HepG2 (cell line): ENCODE measurements around the gene ANXA2. TPM values are rescaled to one million over a fixed set of nuclear protein-coding genes. Genes with fewer than 3 reads are reported as not detected.

Source experiments
- ATF7-NPFF ChIP-seq: sonication (generic); formaldehyde crosslinking; IDR thresholded peaks from 2 replicates; pipeline ENCODE4 v1.8.1; 2023; ENCODE audit warnings: mild to moderate bottlenecking, low read depth, missing genetic modification reagents, moderate library complexity
- GFI1 ChIP-seq: sonication (generic); formaldehyde crosslinking; IDR thresholded peaks from 2 replicates; pipeline ENCODE4 v1.5.0; 2020; ENCODE audit warnings: missing genetic modification reagents, mild to moderate bottlenecking, borderline replicate concordance
- HNF4A ChIP-seq: sonication (generic); formaldehyde crosslinking; IDR thresholded peaks from 2 replicates; pipeline ENCODE4 v1.4.0; 2020; ENCODE audit warnings: missing genetic modification reagents
- KLF16 ChIP-seq, 2 experiments: sonication (generic) in 1 of 2; formaldehyde crosslinking in 1 of 2; IDR thresholded peaks; 2 replicates each; pipeline versions ENCODE4 v1.6.1 to v1.8.0; 2016 to 2023; ENCODE audit warnings: missing genetic modification reagents in 2 of 2, missing compliant biosample characterization in 1 of 2
- NFIC ChIP-seq: IDR thresholded peaks from 2 replicates; pipeline ENCODE4 v1.6.1; 2012; ENCODE audit warnings: mild to moderate bottlenecking, low read length, inconsistent platforms
- PHF21A ChIP-seq: sonication (generic); formaldehyde crosslinking; IDR thresholded peaks from 2 replicates; pipeline ENCODE4 v1.5.0; 2020; ENCODE audit warnings: mild to moderate bottlenecking, missing genetic modification reagents
- ZEB1 ChIP-seq: IDR thresholded peaks from 2 replicates; pipeline ENCODE4 v1.6.1; 2012; ENCODE audit warnings: mild to moderate bottlenecking, low read depth, inconsistent platforms; ENCODE audit not compliant: insufficient replicate concordance
- ZMYM4 ChIP-seq: sonication (generic); formaldehyde crosslinking; IDR thresholded peaks from 2 replicates; pipeline ENCODE4 v1.8.1; 2023; ENCODE audit warnings: mild to moderate bottlenecking, missing genetic modification reagents
- ZNF20 ChIP-seq: sonication (generic); formaldehyde crosslinking; IDR thresholded peaks from 2 replicates; pipeline ENCODE4 v1.4.0; 2020; ENCODE audit warnings: mild to moderate bottlenecking, moderate library complexity, missing genetic modification reagents
- ZNF614 ChIP-seq: IDR thresholded peaks from 2 replicates; pipeline ENCODE4 v1.6.1; 2018; ENCODE audit warnings: missing biosample characterization, missing genetic modification reagents, inconsistent platforms, borderline replicate concordance
- ZNF768 ChIP-seq: sonication (generic); formaldehyde crosslinking; IDR thresholded peaks from 2 replicates; pipeline ENCODE4 v1.4.0; 2020; ENCODE audit warnings: missing genetic modification reagents
- ZNF784 ChIP-seq: sonication (generic); formaldehyde crosslinking; IDR thresholded peaks from 2 replicates; pipeline ENCODE4 v1.5.1; 2020; ENCODE audit warnings: missing genetic modification reagents, mild to moderate bottlenecking, borderline replicate concordance
- ZSCAN21 ChIP-seq: sonication (generic); formaldehyde crosslinking; IDR thresholded peaks from 2 replicates; pipeline ENCODE4 v1.8.0; 2022; ENCODE audit warnings: mild to moderate bottlenecking, missing genetic modification reagents, moderate library complexity, borderline replicate concordance
- polyA plus RNA-seq, 8 experiments: library from polyadenylated mRNA; depleted of rRNA in 3 of 8; stranded (reverse) in 7 of 8; unstranded in 1 of 8; fragments of >200 nt; fragmentation: Illumina TruSeq in 4 of 8; extraction: Trizol in 4 of 8; gene quantifications; 2 replicates each; pipeline versions ENCODE4 v1.2.1 to v1.2.3, GENCODE V29; 2011 to 2016; ENCODE audit warnings: low read depth in 4 of 8, missing spikeins in 1 of 8, mixed read lengths in 1 of 8; ENCODE audit not compliant: insufficient read depth in 1 of 8
- total RNA-seq, 5 experiments: library from RNA; depleted of rRNA; stranded (reverse); fragments of >200 nt; fragmentation: Illumina TruSeq; extraction: Trizol; gene quantifications; 2 replicates each; pipeline ENCODE4 v1.2.3, GENCODE V29; 2016; ENCODE audit warnings: low read depth in 1 of 5
- TF ChIP-seq, protein P1 (sequence below): sonication (generic); formaldehyde crosslinking; IDR thresholded peaks from 2 replicates; pipeline ENCODE4 v1.5.0; 2020; ENCODE audit warnings: mild to moderate bottlenecking, missing genetic modification reagents
- TF ChIP-seq, protein P2 (sequence below): sonication (generic); formaldehyde crosslinking; IDR thresholded peaks from 2 replicates; pipeline ENCODE4 v1.8.0; 2022; ENCODE audit warnings: missing genetic modification reagents, mild to moderate bottlenecking, inconsistent platforms, borderline replicate concordance
- TF ChIP-seq, protein P3 (sequence below): sonication (generic); formaldehyde crosslinking; IDR thresholded peaks from 2 replicates; pipeline ENCODE4 v1.5.0; 2020; ENCODE audit warnings: mild to moderate bottlenecking, missing genetic modification reagents, borderline replicate concordance
- TF ChIP-seq, protein P4 (sequence below): sonication (generic); formaldehyde crosslinking; IDR thresholded peaks from 2 replicates; pipeline ENCODE4 v1.5.0; 2020; ENCODE audit warnings: mild to moderate bottlenecking, missing genetic modification reagents

ANXA2 gene
- total and polyA plus RNA-seq, 2 of the 13 experiments (the other 11 are each of a cell fraction or from before 2014, with no cell fraction given) = 196 to 613 TPM

DNA sequence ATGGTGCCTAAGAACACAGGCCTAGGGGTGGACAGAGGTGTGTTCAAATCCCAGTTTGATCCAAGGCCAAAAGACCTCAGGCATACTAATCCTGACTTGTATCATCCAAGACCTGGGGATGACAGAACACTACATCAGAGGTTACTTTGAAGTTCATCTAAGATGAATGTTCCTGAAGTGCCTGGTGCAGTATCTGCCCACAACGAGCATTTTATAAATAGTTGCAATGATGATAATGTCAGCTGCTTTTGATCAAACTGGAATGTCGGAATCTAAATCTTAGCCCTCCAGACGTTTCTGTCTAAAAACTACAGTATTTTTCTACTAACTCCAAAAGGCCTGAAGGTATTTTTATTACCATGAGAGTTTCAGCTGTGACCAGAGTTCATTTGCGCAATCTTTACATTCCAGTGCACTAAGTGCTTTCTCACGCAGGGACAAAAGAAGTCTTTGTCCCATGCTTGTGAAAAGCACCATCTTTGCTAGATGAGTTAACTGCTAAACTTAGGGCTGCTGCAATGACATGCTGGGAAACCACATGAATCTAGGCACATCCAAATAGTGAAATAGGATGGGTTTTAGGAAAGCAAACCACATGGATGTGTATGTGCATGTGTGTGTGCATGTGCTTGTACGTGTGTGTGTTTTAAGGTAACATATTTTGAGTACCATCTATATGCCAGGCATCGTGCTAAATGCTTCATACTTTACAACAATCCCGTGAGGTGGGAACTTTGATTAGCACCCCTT, 18.1 kb downstream of the ANXA2 start (continued):
- TF ChIP-seq ZSCAN21 (CRISPR knock-in tag) (peak; percentile 79; the same call in 1 of the 2 replicates), ZNF614 (CRISPR knock-in tag) (peak; percentile 94), GFI1 (peak; percentile 86), ZNF20 (CRISPR knock-in tag) (no peak), ZNF768 (CRISPR knock-in tag) (no peak), ATF7-NPFF (CRISPR knock-in tag) (peak; percentile 46; the same call in 1 of the 2 replicates), KLF16 (CRISPR knock-in tag; IDR thresholded peaks at IDR 0.05) (peak in 1 of 2 experiments; percentile 84; a peak in 1 of 4 replicates), PHF21A (peak; percentile 95), NFIC (peak; percentile 82; the same call in 1 of the 2 replicates), ZMYM4 (peak; percentile 48; the same call in 1 of the 2 replicates), HNF4A (CRISPR knock-in tag) (peak; percentile 96), ZEB1 (peak; percentile 62), ZNF784 (CRISPR knock-in tag) (no peak)
- TF ChIP-seq, protein P1, sequence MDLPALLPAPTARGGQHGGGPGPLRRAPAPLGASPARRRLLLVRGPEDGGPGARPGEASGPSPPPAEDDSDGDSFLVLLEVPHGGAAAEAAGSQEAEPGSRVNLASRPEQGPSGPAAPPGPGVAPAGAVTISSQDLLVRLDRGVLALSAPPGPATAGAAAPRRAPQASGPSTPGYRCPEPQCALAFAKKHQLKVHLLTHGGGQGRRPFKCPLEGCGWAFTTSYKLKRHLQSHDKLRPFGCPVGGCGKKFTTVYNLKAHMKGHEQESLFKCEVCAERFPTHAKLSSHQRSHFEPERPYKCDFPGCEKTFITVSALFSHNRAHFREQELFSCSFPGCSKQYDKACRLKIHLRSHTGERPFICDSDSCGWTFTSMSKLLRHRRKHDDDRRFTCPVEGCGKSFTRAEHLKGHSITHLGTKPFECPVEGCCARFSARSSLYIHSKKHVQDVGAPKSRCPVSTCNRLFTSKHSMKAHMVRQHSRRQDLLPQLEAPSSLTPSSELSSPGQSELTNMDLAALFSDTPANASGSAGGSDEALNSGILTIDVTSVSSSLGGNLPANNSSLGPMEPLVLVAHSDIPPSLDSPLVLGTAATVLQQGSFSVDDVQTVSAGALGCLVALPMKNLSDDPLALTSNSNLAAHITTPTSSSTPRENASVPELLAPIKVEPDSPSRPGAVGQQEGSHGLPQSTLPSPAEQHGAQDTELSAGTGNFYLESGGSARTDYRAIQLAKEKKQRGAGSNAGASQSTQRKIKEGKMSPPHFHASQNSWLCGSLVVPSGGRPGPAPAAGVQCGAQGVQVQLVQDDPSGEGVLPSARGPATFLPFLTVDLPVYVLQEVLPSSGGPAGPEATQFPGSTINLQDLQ (CRISPR knock-in tag) = no peak
- TF ChIP-seq, protein P2, sequence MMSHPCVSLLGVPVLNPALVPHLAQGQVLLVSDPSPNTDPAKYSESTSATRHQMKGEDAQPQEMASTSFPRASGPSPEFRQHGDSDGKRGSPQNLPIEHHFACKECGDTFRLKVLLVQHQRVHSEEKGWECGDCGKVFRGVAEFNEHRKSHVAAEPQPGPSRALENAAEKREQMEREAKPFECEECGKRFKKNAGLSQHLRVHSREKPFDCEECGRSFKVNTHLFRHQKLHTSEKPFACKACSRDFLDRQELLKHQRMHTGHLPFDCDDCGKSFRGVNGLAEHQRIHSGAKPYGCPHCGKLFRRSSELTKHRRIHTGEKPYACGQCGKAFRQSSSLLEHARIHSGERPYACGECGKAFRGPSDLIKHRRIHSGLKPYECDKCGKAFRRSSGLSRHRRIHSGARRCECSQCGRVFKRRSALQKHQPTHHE = no peak
- TF ChIP-seq, protein P3, sequence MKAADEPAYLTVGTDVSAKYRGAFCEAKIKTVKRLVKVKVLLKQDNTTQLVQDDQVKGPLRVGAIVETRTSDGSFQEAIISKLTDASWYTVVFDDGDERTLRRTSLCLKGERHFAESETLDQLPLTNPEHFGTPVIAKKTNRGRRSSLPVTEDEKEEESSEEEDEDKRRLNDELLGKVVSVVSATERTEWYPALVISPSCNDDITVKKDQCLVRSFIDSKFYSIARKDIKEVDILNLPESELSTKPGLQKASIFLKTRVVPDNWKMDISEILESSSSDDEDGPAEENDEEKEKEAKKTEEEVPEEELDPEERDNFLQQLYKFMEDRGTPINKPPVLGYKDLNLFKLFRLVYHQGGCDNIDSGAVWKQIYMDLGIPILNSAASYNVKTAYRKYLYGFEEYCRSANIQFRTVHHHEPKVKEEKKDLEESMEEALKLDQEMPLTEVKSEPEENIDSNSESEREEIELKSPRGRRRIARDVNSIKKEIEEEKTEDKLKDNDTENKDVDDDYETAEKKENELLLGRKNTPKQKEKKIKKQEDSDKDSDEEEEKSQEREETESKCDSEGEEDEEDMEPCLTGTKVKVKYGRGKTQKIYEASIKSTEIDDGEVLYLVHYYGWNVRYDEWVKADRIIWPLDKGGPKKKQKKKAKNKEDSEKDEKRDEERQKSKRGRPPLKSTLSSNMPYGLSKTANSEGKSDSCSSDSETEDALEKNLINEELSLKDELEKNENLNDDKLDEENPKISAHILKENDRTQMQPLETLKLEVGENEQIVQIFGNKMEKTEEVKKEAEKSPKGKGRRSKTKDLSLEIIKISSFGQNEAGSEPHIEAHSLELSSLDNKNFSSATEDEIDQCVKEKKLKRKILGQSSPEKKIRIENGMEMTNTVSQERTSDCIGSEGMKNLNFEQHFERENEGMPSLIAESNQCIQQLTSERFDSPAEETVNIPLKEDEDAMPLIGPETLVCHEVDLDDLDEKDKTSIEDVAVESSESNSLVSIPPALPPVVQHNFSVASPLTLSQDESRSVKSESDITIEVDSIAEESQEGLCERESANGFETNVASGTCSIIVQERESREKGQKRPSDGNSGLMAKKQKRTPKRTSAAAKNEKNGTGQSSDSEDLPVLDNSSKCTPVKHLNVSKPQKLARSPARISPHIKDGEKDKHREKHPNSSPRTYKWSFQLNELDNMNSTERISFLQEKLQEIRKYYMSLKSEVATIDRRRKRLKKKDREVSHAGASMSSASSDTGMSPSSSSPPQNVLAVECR (CRISPR knock-in tag) = peak; percentile 60; the same call in 1 of the 2 replicates
- TF ChIP-seq, protein P4, sequence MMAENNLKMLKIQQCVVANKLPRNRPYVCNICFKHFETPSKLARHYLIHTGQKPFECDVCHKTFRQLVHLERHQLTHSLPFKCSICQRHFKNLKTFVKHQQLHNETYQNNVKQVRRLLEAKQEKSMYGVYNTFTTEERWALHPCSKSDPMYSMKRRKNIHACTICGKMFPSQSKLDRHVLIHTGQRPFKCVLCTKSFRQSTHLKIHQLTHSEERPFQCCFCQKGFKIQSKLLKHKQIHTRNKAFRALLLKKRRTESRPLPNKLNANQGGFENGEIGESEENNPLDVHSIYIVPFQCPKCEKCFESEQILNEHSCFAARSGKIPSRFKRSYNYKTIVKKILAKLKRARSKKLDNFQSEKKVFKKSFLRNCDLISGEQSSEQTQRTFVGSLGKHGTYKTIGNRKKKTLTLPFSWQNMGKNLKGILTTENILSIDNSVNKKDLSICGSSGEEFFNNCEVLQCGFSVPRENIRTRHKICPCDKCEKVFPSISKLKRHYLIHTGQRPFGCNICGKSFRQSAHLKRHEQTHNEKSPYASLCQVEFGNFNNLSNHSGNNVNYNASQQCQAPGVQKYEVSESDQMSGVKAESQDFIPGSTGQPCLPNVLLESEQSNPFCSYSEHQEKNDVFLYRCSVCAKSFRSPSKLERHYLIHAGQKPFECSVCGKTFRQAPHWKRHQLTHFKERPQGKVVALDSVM (CRISPR knock-in tag) = peak; percentile 42; the same call in 1 of the 2 replicates
